Tibial artery (tissue), 4 donors: Measurements from ENCODE around the gene OR4N5.

Experiments used
- DNase-seq, 2 donors: peaks; one replicate each; pipeline ENCODE4 v3.0.0-alpha.2; 2019
- H3K27ac ChIP-seq, 2 donors: fragments of 200-600 bp; sonication (generic) in 1 of 2; 1 replicate in 1 of 2; 2 replicates in 1 of 2; pipeline ENCODE4 v1.5.1; 2018 to 2019; ENCODE audit warnings: mild to moderate bottlenecking in 1 of 2
- H3K27me3 ChIP-seq, 2 donors: fragments of 200-600 bp; sonication (generic) in 1 of 2; one replicate each; pipeline versions ENCODE4 v1.5.1 to v1.6.0; 2016 to 2019
- H3K36me3 ChIP-seq, 3 donors: fragments of 200-600 bp; sonication (generic) in 2 of 3; one replicate each; pipeline ENCODE4 v1.5.1; 2016 to 2019; ENCODE audit warnings: mild to moderate bottlenecking in 2 of 3
- H3K4me1 ChIP-seq, 4 donors: fragments of 200-600 bp; sonication (generic) in 2 of 4; 1 replicate in 3 of 4; 2 replicates in 1 of 4; pipeline ENCODE4 v1.5.1; 2016 to 2019
- H3K4me3 ChIP-seq, 2 donors: fragments of 200-600 bp; sonication (generic) in 1 of 2; 1 replicate in 1 of 2; 2 replicates in 1 of 2; pipeline ENCODE4 v1.5.1; 2018 to 2019; ENCODE audit warnings: mild to moderate bottlenecking in 2 of 2
- H3K9me3 ChIP-seq, 3 donors: fragments of 200-600 bp; sonication (generic) in 1 of 3; one replicate each; pipeline ENCODE4 v1.5.1; 2016 to 2019
- CTCF ChIP-seq, 2 experiments: fragments of 200-600 bp in 1 of 2; fragments of 450-650 bp in 1 of 2; IDR thresholded peaks; one replicate each; pipeline ENCODE4 v1.5.1; 2017 to 2019; ENCODE audit warnings: antibody characterized with exemption in 2 of 2, mild to moderate bottlenecking in 1 of 2, moderate library complexity in 1 of 2
- intact Hi-C: fragments of 100-400 bp; cut with DNase I; formaldehyde crosslinking; loops from one replicate; pipeline ENCODE4 v1.15.0; 2023; ENCODE audit warnings: low total_unique reads

OR4N5 gene

GRCh38 chr14:20176330-20176729 is 37.7 kb downstream of the OR4N5 start:
- TF ChIP-seq CTCF (IDR thresholded peaks at IDR 0.05): no peak
- H3K36me3 ChIP-seq: no peaks in the 10 kb centered on the region
- intact Hi-C loops: no loop called here

GRCh38 chr14:20177433-20177974 is 38.9 kb downstream of the OR4N5 start:
- Histone ChIP-seq H3K4me3 (no peak overlapping the region), H3K9me3 (no peaks in the 10 kb centered on the region), H3K36me3 (no peaks in the 10 kb centered on the region), H3K27ac (no peak overlapping the region), H3K27me3 (no peaks in the 10 kb centered on the region), H3K4me1 (no peaks in the 10 kb centered on the region)
- intact Hi-C loops: no loop called here
- DNase-seq: no peak
- TF ChIP-seq CTCF (IDR thresholded peaks at IDR 0.05): no peak

More at GRCh38 chr14:20176330-20176729, 37.7 kb downstream of the OR4N5 start:
- Histone ChIP-seq H3K27me3 (no peaks in the 10 kb centered on the region), H3K4me3 (no peak overlapping the region), H3K27ac (no peak overlapping the region), H3K9me3 (no peaks in the 10 kb centered on the region), H3K4me1 (no peaks in the 10 kb centered on the region)
- no peak for DNase-seq

- intact Hi-C loops: no loop called here
- H3K27me3 ChIP-seq: no peaks in the 10 kb centered on the region
- no peaks in the 10 kb centered on the region for H3K4me1 ChIP-seq
- no peaks in the 10 kb centered on the region for H3K36me3 ChIP-seq
- no peak for TF ChIP-seq CTCF (IDR thresholded peaks at IDR 0.05)
- H3K4me3 ChIP-seq: no peak overlapping the region
- H3K9me3 ChIP-seq: no peaks in the 10 kb centered on the region
- DNase-seq: peak in 1 of 2 donors; percentile 38
- H3K27ac ChIP-seq: no peak overlapping the region
Measured at GRCh38 chr14:20179218-20179617, 40.6 kb downstream of the OR4N5 start.

- no peaks in the 10 kb centered on the region for H3K4me1 ChIP-seq
- no peaks in the 10 kb centered on the region for H3K27me3 ChIP-seq
- no peaks in the 10 kb centered on the region for H3K9me3 ChIP-seq
- H3K4me3 ChIP-seq: no peak overlapping the region
- no peak for TF ChIP-seq CTCF (IDR thresholded peaks at IDR 0.05)
- intact Hi-C loops: no loop called here
- no peaks in the 10 kb centered on the region for H3K36me3 ChIP-seq
- H3K27ac ChIP-seq: no peak overlapping the region
- no peak for DNase-seq
Measured at GRCh38 chr14:20179880-20180279, 41.3 kb downstream of the OR4N5 start.

GRCh38 chr14:20180486-20180885 is 41.9 kb downstream of the OR4N5 start:
- DNase-seq: no peak
- no peak overlapping the region for H3K27ac ChIP-seq
- H3K36me3 ChIP-seq: no peaks in the 10 kb centered on the region
- intact Hi-C loops: no loop called here
- no peaks in the 10 kb centered on the region for H3K9me3 ChIP-seq
- no peaks in the 10 kb centered on the region for H3K27me3 ChIP-seq
- no peaks in the 10 kb centered on the region for H3K4me1 ChIP-seq
- no peak overlapping the region for H3K4me3 ChIP-seq
- TF ChIP-seq CTCF (IDR thresholded peaks at IDR 0.05): no peak

- H3K36me3 ChIP-seq: no peaks in the 10 kb centered on the region
- H3K4me1 ChIP-seq: no peaks in the 10 kb centered on the region
- no peak overlapping the region for H3K27ac ChIP-seq
- intact Hi-C loops: no loop called here
- H3K9me3 ChIP-seq: no peaks in the 10 kb centered on the region
- H3K4me3 ChIP-seq: no peak overlapping the region
- no peaks in the 10 kb centered on the region for H3K27me3 ChIP-seq
- no peak for TF ChIP-seq CTCF (IDR thresholded peaks at IDR 0.05)
- DNase-seq: no peak
Measured at GRCh38 chr14:20184181-20184580, 45.6 kb downstream of the OR4N5 start.
